Motor neuron (in vitro differentiated cells): ENCODE measurements around the gene EIF2AK2. TPM values are rescaled to one million over a fixed set of nuclear protein-coding genes. Genes with fewer than 3 reads are reported as not detected.
A peak's percentile ranks its signal among the peaks of the same experiment; 100 is the strongest.

Experiments used
- ATAC-seq, 8 experiments: fragments of 200-7000 bp; cut with Tn5 transposase; replicated peaks in 6 of 8; 2 replicates each; pipeline ENCODE4 v1.8.0; 2021; ENCODE audit warnings: mild to moderate bottlenecking in 8 of 8, moderate library complexity in 8 of 8
- H3K27ac ChIP-seq, 2 donors: fragments of 250-450 bp; sonication (Bioruptor Pico); 2 replicates each; pipeline ENCODE4 v1.9.0; 2021; ENCODE audit warnings: antibody characterized with exemption in 2 of 2, mild to moderate bottlenecking in 2 of 2, moderate library complexity in 1 of 2
- H3K4me1 ChIP-seq, 2 donors: fragments of 250-450 bp; sonication (Bioruptor Pico); replicated peaks in 1 of 2; 2 replicates each; pipeline ENCODE4 v1.6.1; 2021; ENCODE audit warnings: antibody characterized with exemption in 2 of 2, mild to moderate bottlenecking in 2 of 2, moderate library complexity in 1 of 2
- H3K4me3 ChIP-seq, 5 donors: fragments of 250-450 bp; sonication (Bioruptor Pico); 2 replicates each; pipeline ENCODE4 v1.9.0; 2021; ENCODE audit warnings: antibody characterized with exemption in 5 of 5, mild to moderate bottlenecking in 5 of 5, moderate library complexity in 4 of 5
- WGBS, 10 experiments: fragments of 450-650 bp; shearing (Covaris generic); methylation state at CpG; one replicate each; pipeline ENCODE4 v1.0.0; 2022; 5-methylcytosine and 5-hydroxymethylcytosine counted together
- in situ Hi-C, 9 experiments: fragments of 400-800 bp; cut with MboI; loops; one replicate each; pipeline ENCODE4 v1.15.0; 2021; ENCODE audit warnings: low sequenced_read_pairs in 9 of 9, low pct_unique_long_range_greater_than_20kb in 2 of 9; ENCODE audit not compliant: unreplicated experiment in 9 of 9
- total RNA-seq, 8 experiments: library from RNA; unstranded; fragments of 300-600 nt; gene quantifications; 2 replicates each; pipeline versions ENCODE4 v1.2.3 to v1.2.4, GENCODE V29; 2022

The EIF2AK2 gene
- total RNA-seq, 8 experiments from 2014 or later, result 7.1 to 38.2 (median 20.0) TPM

GRCh38 chr2:37156071-37156856 lies 516 bp downstream of the EIF2AK2 start:
- ATAC-seq, result peak; percentile 63 to 80 (median 76)
- H3K4me1 ChIP-seq, result peaks cover 6 to 14% of the 10 kb centered on the region in 2 donors
- H3K4me3 ChIP-seq, result peak overlapping the region; percentile 60 to 65 (median 62)
- H3K27ac ChIP-seq, result peak overlapping the region in 1 of 2 donors; percentile 61
- in situ Hi-C loops, result no loop called here
- WGBS, 10 experiments, result 0 to 25% (median 7%) methylated on average over 1 to 7 of the region's 27 CpGs; no CpG with 5 or more reads in 4 of the 10 experiments

- no peak overlapping the region for H3K4me3 ChIP-seq
- no peak for ATAC-seq
- WGBS, 10 experiments, result 89 to 100% (median 95%) methylated on average over 1 to 4 of the region's 4 CpGs
- H3K27ac ChIP-seq, result no peak overlapping the region
- peaks cover 6 to 14% of the 10 kb centered on the region in 2 donors for H3K4me1 ChIP-seq
- in situ Hi-C loops, result no loop called here
Observed at GRCh38 chr2:37154785-37155184, 2.0 kb downstream of the EIF2AK2 start.

GRCh38 chr2:37153224-37153623 lies 3.6 kb downstream of the EIF2AK2 start:
- Histone ChIP-seq H3K4me3 (no peak overlapping the region), H3K27ac (no peak overlapping the region), H3K4me1 (peaks cover 6 to 14% of the 10 kb centered on the region in 2 donors)
- ATAC-seq, result no peak
- 64 to 100% (median 90%) methylated on average over 1 to 5 of the region's 5 CpGs; no CpG with 5 or more reads in 2 of the 10 experiments for WGBS, 10 experiments
- in situ Hi-C loops, result no loop called here

- ATAC-seq, result no peak
- Histone ChIP-seq H3K4me3 (no peak overlapping the region), H3K4me1 (no peaks in the 10 kb centered on the region), H3K27ac (no peak overlapping the region)
- WGBS, 10 experiments, result 51 to 86% (median 68%) methylated on average over 3 to 6 of the region's 6 CpGs
- in situ Hi-C loops, result no loop called here
Observed at GRCh38 chr2:37149626-37150322, 7.0 kb downstream of the EIF2AK2 start.

GRCh38 chr2:37148325-37148724 lies 8.5 kb downstream of the EIF2AK2 start:
- no peak overlapping the region for H3K4me3 ChIP-seq
- no peaks in the 10 kb centered on the region for H3K4me1 ChIP-seq
- no peak overlapping the region for H3K27ac ChIP-seq
- no peak for ATAC-seq
- in situ Hi-C loops, result no loop called here
- WGBS, 10 experiments, result 89 to 100% (median 97%) methylated on average over 2 to 7 of the region's 7 CpGs

- Histone ChIP-seq H3K4me1 (no peaks in the 10 kb centered on the region), H3K27ac (no peak overlapping the region), H3K4me3 (no peak overlapping the region)
- in situ Hi-C loops, result no loop called here
- ATAC-seq, result no peak
- 83 to 100% (median 100%) methylated on average over 1 to 2 of the region's 2 CpGs; no CpG with 5 or more reads in 3 of the 10 experiments for WGBS, 10 experiments
Observed at GRCh38 chr2:37146062-37146461, 10.7 kb downstream of the EIF2AK2 start.

GRCh38 chr2:37143974-37144373 lies 12.8 kb downstream of the EIF2AK2 start:
- 40 to 100% (median 100%) methylated on average over 1 of the region's 1 CpG for WGBS, 10 experiments
- ATAC-seq, result no peak

GRCh38 chr2:37142546-37142945 lies 14.2 kb downstream of the EIF2AK2 start:
- ATAC-seq, result no peak
- in situ Hi-C loops, result no loop called here
- Histone ChIP-seq H3K27ac (no peak overlapping the region), H3K4me3 (no peak overlapping the region), H3K4me1 (no peaks in the 10 kb centered on the region)

More at GRCh38 chr2:37143974-37144373, 12.8 kb downstream of the EIF2AK2 start:
- H3K4me3 ChIP-seq, result no peak overlapping the region
- no peak overlapping the region for H3K27ac ChIP-seq
- in situ Hi-C loops, result no loop called here
- H3K4me1 ChIP-seq, result no peaks in the 10 kb centered on the region

GRCh38 chr2:37132914-37133313 lies 23.9 kb downstream of the EIF2AK2 start:
- ATAC-seq, result no peak
- no peak overlapping the region for H3K4me3 ChIP-seq
- 74 to 96% (median 90%) methylated on average over 2 to 6 of the region's 6 CpGs; no CpG with 5 or more reads in 1 of the 10 experiments for WGBS, 10 experiments
- H3K27ac ChIP-seq, result no peak overlapping the region
- no peaks in the 10 kb centered on the region for H3K4me1 ChIP-seq
- in situ Hi-C loops, result no loop called here

- H3K27ac ChIP-seq, result no peak overlapping the region
- no peaks in the 10 kb centered on the region for H3K4me1 ChIP-seq
- H3K4me3 ChIP-seq, result no peak overlapping the region
- 100% methylated on average over 1 of the region's 2 CpGs; no CpG with 5 or more reads in 8 of the 10 experiments for WGBS, 10 experiments
- no peak for ATAC-seq
- in situ Hi-C loops, result no loop called here
Observed at GRCh38 chr2:37125416-37125815, 31.4 kb downstream of the EIF2AK2 start.

GRCh38 chr2:37119157-37119556 lies 37.6 kb downstream of the EIF2AK2 start:
- Histone ChIP-seq H3K4me3 (no peak overlapping the region), H3K4me1 (no peaks in the 10 kb centered on the region), H3K27ac (no peak overlapping the region)
- in situ Hi-C loops, result no loop called here
- no peak for ATAC-seq
- 60 to 100% (median 96%) methylated on average over 1 to 4 of the region's 5 CpGs for WGBS, 10 experiments

- Histone ChIP-seq H3K4me1 (no peaks in the 10 kb centered on the region), H3K27ac (no peak overlapping the region), H3K4me3 (no peak overlapping the region)
- WGBS, 10 experiments, result 63 to 100% (median 100%) methylated on average over 1 of the region's 1 CpG; no CpG with 5 or more reads in 5 of the 10 experiments
- in situ Hi-C loops, result no loop called here
- no peak for ATAC-seq
Observed at GRCh38 chr2:37117566-37117965, 39.2 kb downstream of the EIF2AK2 start.

- Histone ChIP-seq H3K4me1 (no peaks in the 10 kb centered on the region), H3K27ac (no peak overlapping the region), H3K4me3 (no peak overlapping the region)
- ATAC-seq, result peak in 3 of 8 experiments; percentile 27 to 84 (median 31)
- in situ Hi-C loops, result no loop called here
- 56 to 100% (median 86%) methylated on average over 1 to 2 of the region's 2 CpGs; no CpG with 5 or more reads in 5 of the 10 experiments for WGBS, 10 experiments
Observed at GRCh38 chr2:37111958-37112357, 44.8 kb downstream of the EIF2AK2 start.
